Activated naive CD4-positive, alpha-beta T cell treated with anti-CD3 and anti-CD28 coated beads, Interleukin-2, amount 50 U/mL, for 16 hours (primary cell): ENCODE measurements around the gene YIPF2.
"Not testable (repeated sequence)": the region's sequence is repeated elsewhere in the genome, so short reads cannot be mapped to it uniquely, and the experiment has no call there.

ENCODE experiments used
- DNase-seq: peaks from one replicate; pipeline ENCODE4 v3.0.0-alpha.2; 2020

The YIPF2 gene

DNA sequence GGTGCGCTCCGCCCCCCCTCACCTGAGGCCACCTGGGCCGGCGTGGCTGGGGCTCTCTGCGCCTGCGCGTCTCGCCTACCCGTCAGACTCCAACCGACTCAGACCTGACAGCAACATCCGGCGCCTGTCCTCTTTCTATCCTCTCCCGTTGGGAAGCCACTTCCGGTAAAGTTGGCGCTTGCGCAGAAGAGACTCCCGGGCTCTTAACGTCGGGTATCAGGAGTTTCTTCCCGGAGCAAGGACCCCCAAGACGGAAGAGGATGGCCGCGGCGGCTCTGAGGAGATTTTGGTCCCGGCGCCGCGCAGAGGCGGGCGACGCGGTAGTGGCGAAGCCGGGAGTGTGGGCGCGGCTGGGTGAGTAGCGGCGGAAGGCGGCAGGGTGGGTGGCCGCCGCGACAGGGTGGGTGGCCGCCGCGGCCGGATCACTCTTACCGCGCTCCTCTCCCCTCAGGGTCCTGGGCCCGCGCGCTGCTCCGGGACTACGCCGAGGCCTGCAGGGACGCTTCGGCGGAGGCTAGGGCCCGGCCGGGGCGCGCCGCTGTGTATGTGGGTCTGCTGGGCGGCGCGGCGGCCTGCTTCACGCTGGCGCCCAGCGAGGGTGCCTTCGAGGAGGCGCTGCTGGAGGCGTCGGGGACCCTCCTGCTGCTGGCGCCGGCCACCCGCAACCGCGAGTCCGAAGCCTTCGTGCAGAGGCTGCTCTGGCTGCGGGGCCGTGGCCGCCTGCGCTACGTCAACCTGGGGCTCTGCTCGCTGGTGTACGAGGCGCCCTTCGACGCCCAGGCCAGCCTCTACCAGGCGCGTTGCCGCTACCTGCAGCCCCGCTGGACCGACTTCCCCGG lies at the start of gene YIPF2, which contains the start of gene TIMM29:
TSS of gene YIPF2 (minus strand) at position 77 of the 839 bp plus-strand sequence. CDS start 229 bp downstream, outside the sequence.
TSS of gene TIMM29 (plus strand) at position 249 of the 839 bp plus-strand sequence. CDS start at position 261, 12 bp downstream.
- DNase-seq: peak; percentile 95

DNA sequence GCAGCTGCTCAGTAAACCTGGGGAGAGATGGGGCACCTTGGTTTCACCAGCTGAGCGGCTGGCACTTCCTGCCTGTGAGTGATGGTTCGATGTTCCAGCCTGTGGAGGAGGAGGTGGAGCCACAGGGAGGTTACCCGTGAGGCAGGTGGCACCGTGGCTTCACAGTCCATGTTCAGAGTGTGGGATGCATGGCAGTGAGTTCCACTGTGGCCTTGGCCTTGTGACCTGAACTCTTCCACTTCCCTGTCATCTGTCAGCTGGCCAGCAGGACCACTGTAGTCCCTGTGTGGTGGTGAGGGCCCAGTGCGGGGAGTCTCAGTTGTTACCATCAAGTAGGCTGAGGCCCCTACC lies 49.3 kb upstream of the YIPF2 start:
- DNase-seq: no peak

DNA sequence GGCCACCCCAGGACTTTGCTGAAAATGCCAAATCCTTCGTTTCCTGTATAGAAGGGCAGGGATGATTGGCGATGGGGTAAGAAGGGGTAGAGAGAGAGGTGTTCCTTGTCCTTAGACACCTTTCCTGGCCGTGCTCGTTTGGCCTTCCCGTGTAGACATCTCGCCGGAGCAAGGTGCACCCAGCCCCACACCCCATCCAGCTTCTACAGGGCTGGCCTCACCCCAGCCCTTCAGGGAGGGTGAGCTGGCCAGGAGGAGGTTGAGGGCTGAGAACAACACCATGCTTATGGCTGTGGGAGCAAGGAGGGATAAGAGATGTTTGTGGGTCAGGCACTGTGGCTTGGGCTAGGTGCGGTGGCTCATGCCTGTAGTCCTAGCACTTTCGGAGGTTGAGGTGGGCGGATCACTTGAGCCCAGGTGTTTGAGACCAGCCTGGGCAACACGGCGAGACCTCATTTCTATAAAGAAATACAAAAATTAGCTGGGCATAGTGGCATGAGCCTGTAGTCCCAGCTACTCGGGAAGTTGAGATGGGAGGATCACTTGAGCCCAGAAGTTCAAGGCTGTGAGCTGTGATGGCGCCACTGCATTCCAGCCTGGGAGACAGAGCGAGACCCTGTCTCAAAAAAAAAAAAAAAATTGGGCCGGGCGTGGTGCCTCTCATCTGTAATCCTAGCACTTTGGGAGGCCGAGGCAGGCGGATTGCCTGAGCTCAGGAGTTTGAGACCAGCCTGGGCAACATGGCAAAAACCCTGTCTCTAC lies 47.9 kb upstream of the YIPF2 start:
- DNase-seq: no peak

GRCh38 chr19:10975374-10976130 lies 47.1 kb upstream of the YIPF2 start:
- DNase-seq: no peak

DNA sequence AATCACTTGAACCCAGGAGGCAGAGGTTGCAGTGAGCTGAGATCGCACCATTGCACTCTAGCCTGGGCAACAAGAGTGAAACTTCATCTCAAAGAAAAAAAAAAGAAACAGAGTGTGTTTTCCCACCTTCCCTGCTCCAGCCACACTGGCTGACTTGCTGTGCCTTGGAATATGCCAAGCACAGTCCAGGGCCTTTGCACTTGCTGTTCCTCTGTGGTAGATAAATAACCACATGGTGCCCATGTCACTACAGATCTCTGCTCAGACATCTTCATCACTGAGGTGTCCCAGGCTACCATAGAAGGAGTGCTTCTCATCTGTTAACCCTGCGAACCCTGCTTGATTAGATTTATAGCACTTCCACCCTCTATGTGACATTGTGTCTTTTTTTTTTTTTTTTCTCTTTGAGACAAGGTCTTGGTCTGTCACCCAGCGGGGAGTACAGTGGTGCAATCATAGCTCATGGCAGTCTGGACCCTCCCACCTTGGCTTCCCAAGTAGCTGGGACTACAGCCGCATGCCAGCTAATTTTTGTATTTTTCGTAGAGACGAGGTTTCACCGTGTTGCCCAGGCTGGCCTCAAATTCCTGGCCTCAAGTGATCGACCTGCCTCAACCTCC lies 42.8 kb upstream of the YIPF2 start:
- no peak for DNase-seq

DNA sequence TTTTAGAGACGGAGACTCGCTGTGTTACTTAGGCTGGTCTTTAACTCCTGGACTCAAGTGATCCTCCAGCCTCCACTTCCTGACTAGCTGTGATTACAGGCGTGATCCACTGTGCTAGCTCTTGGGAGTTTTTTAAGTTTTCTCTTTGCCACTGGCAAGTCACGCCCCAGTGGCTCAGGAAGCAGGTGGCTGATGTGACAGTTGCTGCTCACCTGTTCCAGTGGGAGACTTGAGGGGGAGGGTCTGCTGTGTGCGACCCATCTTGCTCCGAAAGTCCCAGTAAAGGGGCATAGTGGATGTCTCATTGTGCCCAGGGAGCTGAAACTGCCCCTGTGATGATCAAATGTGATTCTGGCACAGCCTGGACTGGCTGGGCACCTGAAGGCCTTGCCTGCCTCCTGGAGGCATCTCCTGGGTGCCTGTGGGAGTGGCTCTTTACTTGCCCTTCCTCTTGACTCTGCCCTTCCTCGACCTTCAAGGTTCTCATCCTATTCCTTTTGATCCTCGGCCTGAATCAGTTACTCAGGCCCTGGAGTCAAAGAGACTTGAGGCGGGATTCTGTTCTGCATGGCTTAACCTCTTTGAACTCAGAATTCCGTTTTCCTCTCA lies 40.2 kb upstream of the YIPF2 start:
- no peak for DNase-seq

DNA sequence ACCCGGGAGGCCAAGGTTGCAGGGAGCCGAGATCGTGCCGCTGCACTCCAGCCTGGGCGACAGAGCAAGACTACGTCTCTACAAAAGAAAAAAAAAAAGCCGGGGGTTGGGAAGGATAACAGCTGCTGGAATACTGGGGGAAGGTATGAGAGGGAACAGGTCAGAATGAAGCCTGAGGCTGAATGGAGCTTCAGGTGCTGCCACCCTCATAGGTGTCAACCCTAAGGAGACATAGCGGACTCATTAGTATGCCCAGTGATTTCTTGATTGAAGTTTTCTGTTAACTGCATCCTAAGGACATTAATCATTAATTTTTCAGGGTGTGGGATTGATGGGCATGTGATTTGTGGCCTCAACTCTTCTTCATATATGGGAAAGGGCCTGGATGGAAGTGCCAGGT lies 38.4 kb upstream of the YIPF2 start:
- no peak for DNase-seq

GRCh38 chr19:10965398-10965797 lies 37.0 kb upstream of the YIPF2 start:
- DNase-seq: no peak

DNA sequence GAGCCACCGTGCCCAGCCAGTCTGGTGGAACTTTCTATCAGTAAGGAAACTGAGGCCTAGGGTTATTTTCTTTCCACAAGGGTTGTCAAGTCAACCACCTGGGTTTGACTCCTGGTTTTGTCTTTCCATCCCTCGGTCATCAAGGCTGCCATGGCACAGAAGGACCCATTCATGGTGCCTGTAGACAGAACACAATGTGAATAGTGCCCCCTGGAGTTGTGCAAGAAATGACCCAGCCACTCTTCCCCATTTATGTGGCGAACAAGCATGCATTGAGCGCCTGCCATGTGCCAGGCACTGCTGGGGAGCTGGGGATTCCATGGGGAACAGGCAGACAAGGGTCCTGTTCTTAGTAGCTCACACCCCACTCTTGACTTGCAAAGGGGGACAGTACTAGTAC lies 36.5 kb upstream of the YIPF2 start:
- DNase-seq: no peak

GRCh38 chr19:10963865-10964264 lies 35.4 kb upstream of the YIPF2 start:
- DNase-seq: no peak

DNA sequence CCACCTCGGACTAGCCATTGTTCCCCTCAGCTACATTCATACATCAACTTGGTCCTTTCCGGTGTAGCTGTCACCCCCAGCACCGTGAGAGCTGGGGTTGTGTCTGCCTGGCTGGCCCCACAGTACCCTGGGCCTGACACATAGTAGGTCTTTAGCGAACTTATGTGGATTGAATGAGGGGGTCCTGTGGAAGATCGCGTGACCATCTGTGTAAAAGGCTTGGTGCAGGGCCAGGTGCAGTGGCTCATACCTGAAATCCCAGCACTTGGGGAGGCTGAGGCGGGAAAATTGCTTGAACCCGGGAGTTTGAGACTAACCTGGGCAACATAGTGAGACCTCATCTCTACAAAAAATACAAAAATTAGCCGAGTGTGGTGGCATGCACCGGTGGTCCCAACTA lies 34.4 kb upstream of the YIPF2 start:
- DNase-seq: no peak

GRCh38 chr19:10961073-10961860 lies 32.8 kb upstream of the YIPF2 start:
- no peak for DNase-seq

DNA sequence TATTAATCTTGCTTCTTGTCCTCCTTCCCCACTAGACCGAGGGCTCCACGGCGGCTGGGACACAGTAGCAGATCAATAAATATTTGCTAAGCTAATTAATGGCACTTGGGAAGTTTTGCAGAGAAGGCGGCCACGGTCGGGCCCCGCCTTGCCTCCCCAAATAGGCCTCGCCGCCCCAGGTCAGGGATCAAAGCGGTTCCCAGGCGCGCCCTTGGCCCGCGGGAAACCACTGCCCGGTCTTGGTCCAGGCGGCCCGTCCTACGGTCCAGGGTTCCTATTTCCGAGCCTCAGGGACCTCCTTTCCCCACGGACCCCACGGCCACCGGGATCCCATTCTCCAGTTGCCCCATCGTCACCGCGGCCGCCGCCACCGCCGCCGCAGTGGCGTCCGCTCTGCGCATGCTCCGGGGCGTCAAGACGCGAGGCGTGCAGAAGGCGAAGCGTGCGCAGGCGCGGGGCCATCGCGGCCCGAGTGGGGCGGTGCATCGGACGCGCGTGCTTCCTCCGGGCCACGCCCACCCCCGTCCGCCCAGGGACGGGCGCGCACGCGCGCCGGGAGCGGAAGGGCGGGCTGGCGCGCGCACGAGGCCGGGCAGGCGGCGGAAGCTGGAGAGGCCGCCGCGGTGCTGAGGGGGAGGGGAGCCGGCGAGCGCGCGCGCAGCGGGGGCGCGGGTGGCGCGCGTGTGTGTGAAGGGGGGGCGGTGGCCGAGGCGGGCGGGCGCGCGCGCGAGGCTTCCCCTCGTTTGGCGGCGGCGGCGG lies 32.1 kb upstream of the YIPF2 start, which contains the start of gene SMARCA4:
TSS of gene SMARCA4 (plus strand) at position 717 of the 759 bp plus-strand sequence. CDS start 23,122 bp downstream, outside the sequence.
- peak; percentile 98 for DNase-seq

DNA sequence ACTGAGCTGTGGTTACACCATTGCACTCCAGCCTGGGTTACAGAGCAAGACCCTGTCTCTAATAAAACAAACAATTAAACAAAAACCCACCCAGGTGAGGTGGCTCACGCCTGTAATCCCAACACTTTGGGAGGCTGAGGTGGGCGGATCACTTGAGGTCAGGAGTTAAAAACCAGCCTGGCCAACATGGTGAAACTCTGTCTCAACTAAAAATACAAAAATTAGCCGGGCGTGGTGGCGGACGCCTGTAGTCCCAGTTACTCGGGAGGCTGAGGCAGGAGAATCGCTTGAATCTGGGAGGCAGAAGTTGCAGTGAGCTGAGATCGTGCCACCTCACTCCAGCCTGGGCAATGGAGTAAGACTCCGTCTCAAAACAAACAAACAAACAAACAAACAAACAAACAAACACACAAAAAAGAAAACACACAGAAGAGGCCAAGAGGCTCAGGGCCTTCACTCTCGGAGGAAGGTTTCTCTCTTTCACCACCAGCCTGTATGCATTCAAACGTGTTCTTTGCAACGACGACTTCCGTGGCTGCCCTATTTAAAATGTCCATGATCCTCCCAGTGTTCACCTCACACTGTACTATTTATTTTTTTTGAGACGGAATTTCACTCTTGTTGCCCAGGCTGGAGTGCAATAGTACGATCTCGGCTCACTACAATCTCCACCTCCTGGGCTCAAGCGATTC lies 31.0 kb upstream of the YIPF2 start:
- DNase-seq: not testable (repeated sequence)

DNA sequence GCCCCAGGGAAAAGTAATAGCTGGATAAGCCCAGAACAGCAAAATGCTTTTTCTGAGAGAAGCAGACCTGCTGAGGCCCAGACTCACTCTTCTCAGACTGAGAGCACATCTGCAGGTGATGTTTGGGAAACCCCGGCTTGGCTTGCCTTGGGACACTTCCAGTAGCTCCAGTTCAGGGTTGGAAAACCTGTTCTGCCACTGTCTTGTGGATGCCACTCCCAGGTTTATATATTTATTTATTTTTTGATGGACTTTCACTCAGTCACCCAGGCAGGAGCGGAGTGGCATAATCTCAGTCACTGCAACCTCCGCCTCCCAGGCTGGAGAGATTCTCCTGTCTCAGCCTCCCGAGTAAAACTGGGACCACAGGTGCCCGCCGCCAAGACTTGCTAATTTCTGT lies 24.4 kb upstream of the YIPF2 start:
- DNase-seq: no peak

DNA sequence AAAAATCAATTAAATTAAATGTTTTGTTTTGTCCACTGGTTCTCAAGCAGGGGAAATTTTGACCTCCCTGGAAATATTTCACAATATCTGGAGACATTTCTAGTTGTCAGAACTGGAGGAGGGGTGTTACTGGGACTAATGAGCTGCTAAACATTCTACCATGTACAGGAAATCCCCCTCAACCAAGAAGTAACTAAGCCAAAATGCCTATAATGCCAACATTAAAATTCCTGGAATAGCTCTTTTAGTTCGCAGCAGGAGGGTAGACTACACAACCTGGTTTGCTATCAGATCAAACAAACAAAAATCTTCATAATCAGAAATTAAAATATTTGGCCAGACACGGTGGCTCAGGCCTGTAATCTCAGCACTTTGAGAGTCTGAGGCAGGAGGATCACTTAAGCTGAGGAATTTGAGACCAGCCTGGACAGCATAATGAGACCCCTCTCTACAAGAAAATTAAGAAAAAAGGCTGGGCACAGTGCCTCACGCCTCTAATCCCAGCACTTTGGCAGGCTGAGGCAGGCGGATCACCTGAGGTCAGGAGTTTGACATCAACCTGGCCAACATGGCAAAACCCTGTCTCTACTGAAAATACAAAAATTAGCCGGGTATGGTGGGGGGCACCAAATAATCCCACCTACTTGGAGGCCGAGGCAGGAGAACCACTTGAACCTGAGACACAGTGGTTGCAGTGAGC lies 18.7 kb upstream of the YIPF2 start:
- DNase-seq: no peak

- no peak for DNase-seq
Measured at GRCh38 chr19:10945264-10945663, 16.8 kb upstream of the YIPF2 start.

- not testable (repeated sequence) for DNase-seq
Measured at GRCh38 chr19:10943412-10943811, 15.0 kb upstream of the YIPF2 start.

DNA sequence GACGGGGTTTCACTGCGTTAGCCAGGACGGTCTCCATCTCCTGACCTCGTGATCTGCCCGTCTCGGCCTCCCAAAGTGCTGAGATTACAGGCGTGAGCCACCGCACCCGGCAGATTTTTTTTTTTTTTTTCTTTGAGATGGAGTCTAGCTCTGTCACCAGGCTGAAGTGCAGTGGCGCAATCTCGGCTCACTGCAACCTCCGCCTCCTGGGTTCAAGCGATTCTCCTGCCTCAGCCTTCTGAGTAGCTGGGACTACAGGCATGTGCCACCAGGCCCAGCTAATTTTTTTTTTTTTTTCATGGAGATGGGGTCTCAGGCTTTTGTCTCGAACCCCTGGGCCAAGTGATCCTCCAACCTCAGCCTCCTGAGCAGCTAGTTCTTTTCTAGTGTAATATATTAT lies 13.2 kb upstream of the YIPF2 start:
- DNase-seq: not testable (repeated sequence)
